KBM-7 (cell line): ENCODE data around the gene WNT5B.
A peak's percentile ranks its signal among the peaks of the same experiment; 100 is the strongest.

Experiments
- DNase-seq: peaks from one replicate; pipeline ENCODE4 v3.0.0-alpha.2; 2015
- in situ Hi-C: fragments of 300-500 bp; cut with MboI; formaldehyde crosslinking; loops from 2 replicates; pipeline ENCODE4 v1.14.3; 2020; ENCODE audit warnings: low sequenced_read_pairs, low pct_unique_long_range_greater_than_20kb, mixed read lengths

The WNT5B gene

GRCh38 chr12:1642513-1642912, 13.5 kb downstream of the WNT5B start:
- in situ Hi-C loops, result loop anchor here (10.0 kb wide), 1 partner anchor 142 kb away; no protein-coding TSS in a partner anchor
- DNase-seq, result no peak

DNA sequence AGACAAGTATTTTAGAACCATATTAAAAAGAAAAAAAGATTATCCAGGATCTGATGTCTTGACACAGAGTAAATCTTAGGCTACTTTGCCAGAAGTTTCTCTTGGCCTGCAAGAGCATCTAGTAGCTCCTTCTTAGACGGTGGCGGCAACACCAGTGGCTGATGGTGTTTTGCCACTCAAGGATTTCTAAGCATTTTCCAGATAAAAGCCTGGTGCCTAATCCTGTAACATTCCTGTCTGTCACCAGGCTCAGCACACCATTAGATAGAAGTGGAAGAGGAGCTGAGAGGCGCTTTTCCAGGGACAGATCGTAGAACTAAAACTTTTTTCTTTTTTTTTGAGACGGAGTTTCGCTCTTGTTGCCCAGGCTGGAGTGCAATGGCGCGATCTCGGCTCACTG, 14.0 kb downstream of the WNT5B start:
- in situ Hi-C loops, result loop anchor here (10.0 kb wide), 1 partner anchor 142 kb away; no protein-coding TSS in a partner anchor
- DNase-seq, result no peak

DNA sequence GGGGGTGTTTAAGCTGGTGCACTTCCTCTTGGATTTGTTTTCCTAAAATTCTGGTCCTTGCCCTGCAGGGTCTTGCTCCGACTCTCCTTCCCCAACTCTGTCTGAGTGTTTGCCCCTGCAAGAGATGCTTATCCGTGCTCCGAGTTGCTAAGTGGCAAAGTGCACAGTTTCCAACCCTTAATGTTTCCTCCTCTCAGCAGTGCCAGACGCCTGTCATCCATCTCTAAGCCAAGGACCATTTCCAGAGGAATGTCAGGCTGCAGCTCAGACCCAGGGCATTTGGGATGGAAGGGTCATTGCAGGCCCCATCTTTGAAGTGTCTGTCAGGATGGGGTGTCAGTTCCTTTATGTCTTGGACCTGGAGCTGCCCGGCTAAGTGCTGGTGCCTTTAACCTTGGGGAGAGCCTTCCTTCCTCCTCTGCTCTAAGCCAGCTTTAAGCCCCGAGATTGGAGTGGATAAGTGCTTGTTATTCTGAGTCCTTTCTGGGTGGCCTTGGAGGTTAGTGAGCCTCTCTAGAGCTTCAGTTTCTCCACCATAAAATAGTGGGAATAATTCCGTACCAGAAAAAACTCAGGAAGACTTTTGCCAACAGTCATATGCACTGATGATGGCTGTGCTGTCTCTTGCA, 15.0 kb downstream of the WNT5B start:
- in situ Hi-C loops, result loop anchor here (10.0 kb wide), 1 partner anchor 141 kb away; no protein-coding TSS in a partner anchor
- no peak for DNase-seq

DNA sequence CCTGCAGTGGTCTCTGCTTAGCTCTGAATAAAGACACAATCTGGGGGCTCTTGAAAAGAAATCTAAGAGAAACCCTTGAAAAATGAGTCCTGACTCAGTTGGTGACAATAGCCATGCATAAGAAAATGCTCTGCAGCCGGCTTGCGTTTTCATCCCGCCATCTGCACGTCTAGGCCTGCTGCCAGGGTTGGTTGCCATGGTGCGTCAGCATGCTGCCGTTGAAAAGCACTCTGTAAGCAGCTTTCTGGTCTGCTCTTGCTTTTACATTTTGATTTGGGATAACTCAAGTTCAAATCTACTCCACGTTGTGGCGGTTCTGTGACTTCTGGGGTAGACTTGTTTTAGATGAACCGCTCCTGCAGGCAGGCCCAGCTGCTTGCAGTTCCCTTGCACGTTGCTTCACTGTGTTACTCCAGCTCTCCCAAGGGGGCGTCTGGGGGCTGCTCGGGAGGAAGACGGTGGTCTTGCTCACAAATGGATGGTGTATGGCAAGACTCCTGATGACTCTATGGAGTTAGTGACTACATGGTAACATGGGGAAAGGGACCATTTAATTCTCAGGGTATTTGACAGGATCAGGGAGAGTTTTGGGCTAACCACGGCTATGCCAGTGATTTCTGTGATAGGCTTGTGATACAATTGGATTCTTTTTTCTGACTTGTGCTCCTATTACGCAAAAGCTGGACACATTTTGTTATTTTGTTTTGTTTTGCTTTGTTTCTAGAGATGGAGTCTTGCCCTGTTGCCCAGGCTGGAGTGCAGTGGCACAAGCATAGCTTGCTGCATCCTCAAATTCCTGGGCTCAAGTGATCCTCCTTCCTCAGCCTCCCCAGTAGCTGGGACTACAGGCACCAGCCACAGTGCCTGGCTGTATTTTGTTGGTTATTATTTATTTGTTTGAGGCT, 15.8 kb downstream of the WNT5B start:
- in situ Hi-C loops, result loop anchor here (10.0 kb wide), 1 partner anchor 140 kb away; no protein-coding TSS in a partner anchor
- no peak for DNase-seq

DNA sequence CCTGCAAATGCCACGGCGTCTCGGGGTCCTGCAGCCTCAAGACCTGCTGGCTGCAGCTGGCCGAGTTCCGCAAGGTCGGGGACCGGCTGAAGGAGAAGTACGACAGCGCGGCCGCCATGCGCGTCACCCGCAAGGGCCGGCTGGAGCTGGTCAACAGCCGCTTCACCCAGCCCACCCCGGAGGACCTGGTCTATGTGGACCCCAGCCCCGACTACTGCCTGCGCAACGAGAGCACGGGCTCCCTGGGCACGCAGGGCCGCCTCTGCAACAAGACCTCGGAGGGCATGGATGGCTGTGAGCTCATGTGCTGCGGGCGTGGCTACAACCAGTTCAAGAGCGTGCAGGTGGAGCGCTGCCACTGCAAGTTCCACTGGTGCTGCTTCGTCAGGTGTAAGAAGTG, 16.8 kb downstream of the WNT5B start:
- DNase-seq, result no peak
- in situ Hi-C loops, result loop anchor here (10.0 kb wide), 1 partner anchor 139 kb away; no protein-coding TSS in a partner anchor

GRCh38 chr12:1646569-1647284, 17.7 kb downstream of the WNT5B start:
- DNase-seq, result peak; percentile 37
- in situ Hi-C loops, result loop anchor here (10.0 kb wide), 1 partner anchor 138 kb away; no protein-coding TSS in a partner anchor

DNA sequence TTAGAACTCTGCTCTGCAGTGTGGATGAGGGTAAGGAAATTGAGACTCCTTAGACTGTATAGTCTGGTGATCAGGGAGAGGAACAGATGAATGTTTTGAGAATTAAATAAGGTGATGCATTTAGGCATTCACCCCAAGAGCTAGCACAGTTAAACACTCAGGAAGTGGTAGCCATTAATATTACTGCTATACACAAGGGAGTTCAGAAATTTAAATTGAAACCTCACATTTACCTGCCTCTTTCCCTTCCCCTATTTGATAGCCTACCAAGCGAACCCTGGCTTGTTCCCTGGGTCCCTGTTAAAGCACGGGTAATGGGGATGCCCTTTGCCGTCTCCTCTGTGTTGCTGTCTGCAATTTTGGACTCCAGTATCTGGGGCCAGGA, 18.2 kb downstream of the WNT5B start:
- in situ Hi-C loops, result loop anchor here (10.0 kb wide), 1 partner anchor 138 kb away; no protein-coding TSS in a partner anchor
- DNase-seq, result no peak

GRCh38 chr12:1650260-1650977, 21.4 kb downstream of the WNT5B start:
- in situ Hi-C loops, result loop anchor here (10.0 kb wide), 1 partner anchor 284 kb away; no protein-coding TSS in a partner anchor

DNA sequence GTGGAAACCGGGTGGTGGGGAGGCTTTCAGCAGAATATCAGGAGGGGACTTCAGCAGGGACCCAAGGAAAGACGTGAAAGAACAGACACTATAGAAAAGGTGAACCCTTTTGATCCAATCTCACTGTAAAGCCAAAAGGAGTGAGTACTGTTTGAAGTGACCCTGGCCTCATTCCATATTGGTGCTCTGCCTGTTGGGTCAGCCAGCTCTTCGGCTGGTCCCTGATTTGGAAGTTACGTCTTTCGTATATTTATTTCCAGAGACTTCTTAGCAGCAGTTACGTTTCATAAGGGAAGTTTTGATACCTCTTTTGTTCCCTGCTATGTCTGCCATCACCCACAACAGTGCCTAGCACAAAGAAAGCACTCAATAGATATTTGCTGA, 21.9 kb downstream of the WNT5B start:
- in situ Hi-C loops, result loop anchor here (10.0 kb wide), 1 partner anchor 284 kb away; no protein-coding TSS in a partner anchor
- DNase-seq, result no peak

More at GRCh38 chr12:1650260-1650977, 21.4 kb downstream of the WNT5B start:
- no peak for DNase-seq

DNA sequence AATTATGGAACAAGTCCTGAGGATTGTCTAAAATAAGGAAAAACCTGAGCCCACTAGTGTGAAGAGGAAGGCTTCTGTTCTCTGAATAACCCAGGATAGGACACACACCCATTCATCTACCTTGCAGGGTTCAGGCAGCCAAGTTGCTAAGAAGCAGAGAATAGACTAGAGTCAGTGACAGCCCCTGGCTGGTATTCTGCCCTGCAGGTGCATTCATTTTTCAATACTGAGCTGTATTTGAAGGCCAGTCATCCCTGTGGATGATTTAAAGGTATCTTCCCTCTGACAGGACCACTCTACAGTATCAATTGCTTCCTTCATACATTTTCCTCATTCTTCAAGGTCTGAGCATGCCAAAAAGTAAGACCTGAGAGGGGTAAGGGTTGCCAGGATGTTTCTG, 22.9 kb downstream of the WNT5B start:
- in situ Hi-C loops, result loop anchor here (10.0 kb wide), 1 partner anchor 283 kb away; no protein-coding TSS in a partner anchor
- no peak for DNase-seq

DNA sequence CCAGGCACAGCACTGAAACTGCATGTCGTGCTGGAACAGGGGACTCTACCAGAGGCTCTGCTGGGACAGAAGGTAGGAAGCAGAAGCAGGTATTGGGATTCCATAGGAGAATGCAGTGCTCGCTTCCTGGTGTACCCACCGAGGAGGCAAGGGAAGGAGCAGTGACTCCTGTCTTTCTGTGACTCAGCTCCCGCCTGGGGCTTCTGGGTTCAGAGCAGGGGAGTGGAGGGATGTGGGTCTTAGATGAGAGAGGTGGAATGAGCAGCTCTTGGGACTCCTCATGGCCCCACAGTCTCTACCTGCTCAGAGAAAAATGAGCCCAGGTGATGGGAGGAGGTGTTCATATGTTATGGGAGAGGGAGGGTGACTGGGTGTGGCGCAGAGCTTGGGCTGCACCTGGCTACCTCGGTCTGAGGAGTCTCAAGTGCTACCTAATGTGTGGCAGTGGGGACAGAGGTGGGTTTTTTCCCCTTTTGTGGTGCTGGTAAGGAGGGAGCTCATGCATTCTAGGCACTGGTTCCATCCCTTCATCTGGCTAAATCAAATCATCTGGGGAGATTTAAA, 26.3 kb downstream of the WNT5B start:
- in situ Hi-C loops, result loop anchor here (10.0 kb wide), 1 partner anchor 279 kb away; no protein-coding TSS in a partner anchor
- DNase-seq, result no peak

DNA sequence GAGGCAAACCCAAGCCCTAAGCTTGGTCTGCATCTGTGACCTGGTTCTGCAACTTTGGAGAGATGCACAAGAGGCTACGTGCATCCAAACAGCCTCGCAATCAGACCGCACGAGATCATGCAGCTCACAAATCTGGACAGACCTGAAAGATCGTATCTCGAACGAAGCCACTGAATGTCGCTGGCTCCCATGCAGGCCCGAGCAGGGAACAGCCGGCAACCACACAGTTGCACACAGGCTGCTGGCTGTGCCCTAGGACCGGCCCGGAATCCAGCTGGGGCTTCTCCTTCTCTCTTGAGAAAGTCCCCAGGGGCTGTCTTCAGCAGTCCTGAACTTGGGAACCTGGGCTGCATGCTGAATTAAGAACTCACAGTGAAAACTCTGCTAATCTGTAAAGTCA, 27.9 kb downstream of the WNT5B start:
- in situ Hi-C loops, result loop anchor here (10.0 kb wide), 1 partner anchor 278 kb away; no protein-coding TSS in a partner anchor
- DNase-seq, result no peak

- no peak for DNase-seq
- in situ Hi-C loops, result loop anchor here (10.0 kb wide), 1 partner anchor 277 kb away; no protein-coding TSS in a partner anchor
Observed at GRCh38 chr12:1657688-1658087, 28.7 kb downstream of the WNT5B start.

DNA sequence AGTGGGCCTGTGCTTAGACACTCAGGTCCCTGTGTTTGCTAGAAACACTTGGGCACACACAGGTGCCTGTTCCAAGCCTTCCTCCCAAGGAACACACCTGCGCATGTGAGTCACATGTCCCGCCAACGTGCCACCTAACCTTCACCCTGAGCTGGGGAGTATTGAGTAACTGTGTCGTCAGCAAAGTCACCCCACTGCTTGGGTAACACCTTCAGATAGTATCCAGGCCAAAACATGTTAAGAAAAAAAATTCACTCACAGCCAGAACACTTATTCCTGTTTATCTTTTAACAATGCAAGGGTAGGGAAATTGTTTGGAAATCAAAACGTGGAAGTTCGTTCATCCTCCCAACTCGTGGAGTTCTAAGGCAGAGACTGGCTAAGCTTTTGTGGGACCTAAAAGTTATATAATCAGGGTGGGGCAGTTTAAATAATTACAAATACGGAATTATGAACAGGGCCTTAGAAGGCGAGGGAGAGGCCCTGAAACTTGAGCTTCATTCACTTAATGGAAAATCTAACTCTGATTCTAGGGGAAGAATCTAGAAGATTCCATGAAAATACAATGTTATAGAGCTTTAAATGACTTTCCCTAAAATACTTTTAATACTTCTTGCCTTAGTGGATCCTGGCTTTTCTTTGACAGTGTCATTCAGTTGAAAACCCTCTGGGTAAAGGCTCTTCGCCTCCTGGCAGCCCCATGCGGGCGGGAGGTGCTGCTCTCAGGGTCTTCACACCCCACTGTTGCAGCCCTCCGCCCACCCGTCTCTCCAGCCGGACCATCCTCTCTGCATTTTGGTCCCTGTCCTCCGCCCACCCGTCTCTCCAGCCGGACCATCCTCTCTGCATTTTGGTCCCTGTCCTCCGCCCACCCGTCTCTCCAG, 31.5 kb downstream of the WNT5B start:
- in situ Hi-C loops, result no loop called here
- DNase-seq, result no peak

DNA sequence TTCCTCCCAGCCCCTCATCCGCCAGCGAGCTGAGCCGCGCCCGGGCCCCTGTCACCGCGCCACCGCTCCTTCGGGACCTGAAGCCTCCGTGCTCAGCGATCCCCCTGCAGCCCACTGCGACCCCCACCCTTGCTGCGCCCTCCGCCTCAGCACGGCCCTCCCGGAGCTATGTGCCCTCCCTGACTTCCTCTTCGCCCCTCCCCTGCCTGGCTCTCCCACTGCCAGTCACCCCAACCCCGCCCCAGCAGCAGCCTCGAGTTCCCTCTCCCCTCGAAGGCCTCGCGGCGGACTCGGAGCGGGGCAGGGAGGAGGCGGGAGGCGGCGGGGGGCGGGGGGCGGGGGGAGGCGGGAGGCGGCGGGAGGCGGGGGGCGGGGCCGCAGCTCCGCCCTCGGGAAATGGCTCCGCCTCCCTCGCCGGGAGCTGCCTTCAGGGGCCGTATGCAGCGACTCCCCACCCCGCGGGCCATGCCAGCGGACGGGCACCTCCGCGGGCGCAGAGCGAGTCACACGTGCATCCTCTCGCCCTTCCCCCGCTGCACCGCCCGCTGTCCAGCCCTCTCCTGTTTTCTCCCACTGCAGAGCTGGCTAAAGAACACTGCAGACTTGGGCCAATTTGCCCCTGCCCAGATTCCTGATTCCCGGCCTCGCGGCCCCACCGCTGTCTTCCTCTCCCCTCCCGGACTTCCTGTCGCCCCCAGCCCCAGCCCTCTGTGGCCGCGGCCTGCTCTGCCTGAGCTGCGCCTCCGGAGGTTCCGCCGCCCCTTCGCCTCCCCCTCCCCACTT, 32.7 kb downstream of the WNT5B start:
- in situ Hi-C loops, result no loop called here
- peak; percentile 91 for DNase-seq

DNA sequence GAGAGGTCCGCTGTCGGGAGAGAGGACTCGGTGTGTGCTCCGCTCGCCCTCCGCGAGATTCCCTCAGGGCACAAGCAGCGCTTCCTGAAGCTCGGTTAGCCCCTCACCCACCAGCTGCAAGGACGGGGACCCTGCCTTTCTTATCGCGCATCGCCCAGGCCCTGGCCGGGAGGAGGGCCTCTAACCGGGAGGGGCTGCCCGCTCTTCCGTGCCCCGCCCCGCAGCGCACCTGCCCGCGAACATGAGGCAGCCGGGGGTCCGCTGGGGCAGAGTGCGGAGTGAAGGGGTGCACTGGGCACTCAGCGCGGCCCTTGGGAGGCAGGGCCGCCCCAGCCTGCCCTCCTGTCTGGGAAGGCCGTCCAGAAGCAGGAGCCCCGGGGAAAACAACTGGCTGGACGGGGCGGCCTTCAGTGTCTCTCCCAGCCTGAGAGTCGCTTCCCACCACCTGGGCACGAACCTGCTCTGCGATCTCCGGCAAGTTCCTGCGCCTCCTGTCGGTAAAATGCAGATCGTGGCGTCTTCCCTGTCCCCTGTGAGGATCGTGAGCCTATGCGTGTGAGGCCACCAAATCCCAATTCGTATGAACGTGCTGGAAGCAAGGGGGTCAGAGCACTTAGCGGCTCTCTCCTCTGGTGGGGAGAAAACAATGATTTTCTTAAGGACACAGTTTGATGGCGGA, 33.9 kb downstream of the WNT5B start:
- DNase-seq, result no peak

More for the DNA sequence above, 33.9 kb downstream of the WNT5B start:
- in situ Hi-C loops, result no loop called here
